PC-9 (cell line): ENCODE results near the gene UNC13B.

Experiments used
- EZH2 ChIP-seq: fragments of 200-600 bp; sonication (generic); IDR thresholded peaks from 2 replicates; pipeline ENCODE4 v1.8.0; 2017; ENCODE audit warnings: antibody characterized with exemption, low read depth
- TF ChIP-seq, protein P1 (sequence below): fragments of 200-600 bp; sonication (generic); conservative IDR thresholded peaks from 2 replicates; pipeline ENCODE4 v1.6.1; 2017; ENCODE audit warnings: mixed run types, antibody characterized with exemption, mild to moderate bottlenecking, moderate library complexity

DNA sequence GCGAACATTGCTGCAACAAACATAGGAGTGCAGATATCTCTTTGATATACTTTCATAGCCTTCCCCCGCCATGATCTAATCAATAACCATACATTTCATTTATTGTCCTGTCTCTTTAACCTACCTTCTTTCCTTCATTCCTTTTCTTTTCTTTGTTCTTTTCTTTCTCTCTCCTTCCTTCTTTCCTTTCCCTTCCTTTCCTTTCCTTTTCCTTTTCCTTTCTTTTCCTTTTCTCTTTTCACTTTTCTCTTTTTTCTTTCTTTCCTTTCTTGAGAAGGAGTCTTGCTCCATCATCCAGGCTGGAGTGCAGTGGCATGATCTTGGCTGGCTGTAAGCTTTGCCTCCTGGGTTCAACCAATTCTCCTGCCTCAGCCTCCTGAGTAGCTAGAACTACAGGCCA lies 100.3 kb downstream of the UNC13B start:
- TF ChIP-seq, protein P1, sequence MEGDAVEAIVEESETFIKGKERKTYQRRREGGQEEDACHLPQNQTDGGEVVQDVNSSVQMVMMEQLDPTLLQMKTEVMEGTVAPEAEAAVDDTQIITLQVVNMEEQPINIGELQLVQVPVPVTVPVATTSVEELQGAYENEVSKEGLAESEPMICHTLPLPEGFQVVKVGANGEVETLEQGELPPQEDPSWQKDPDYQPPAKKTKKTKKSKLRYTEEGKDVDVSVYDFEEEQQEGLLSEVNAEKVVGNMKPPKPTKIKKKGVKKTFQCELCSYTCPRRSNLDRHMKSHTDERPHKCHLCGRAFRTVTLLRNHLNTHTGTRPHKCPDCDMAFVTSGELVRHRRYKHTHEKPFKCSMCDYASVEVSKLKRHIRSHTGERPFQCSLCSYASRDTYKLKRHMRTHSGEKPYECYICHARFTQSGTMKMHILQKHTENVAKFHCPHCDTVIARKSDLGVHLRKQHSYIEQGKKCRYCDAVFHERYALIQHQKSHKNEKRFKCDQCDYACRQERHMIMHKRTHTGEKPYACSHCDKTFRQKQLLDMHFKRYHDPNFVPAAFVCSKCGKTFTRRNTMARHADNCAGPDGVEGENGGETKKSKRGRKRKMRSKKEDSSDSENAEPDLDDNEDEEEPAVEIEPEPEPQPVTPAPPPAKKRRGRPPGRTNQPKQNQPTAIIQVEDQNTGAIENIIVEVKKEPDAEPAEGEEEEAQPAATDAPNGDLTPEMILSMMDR, result no peak
- no peak for TF ChIP-seq EZH2
